ENCODE data around the gene DFFB.

Gene DFFB

GRCh38 chr1:3846541-3846940, 10.7 kb upstream of the DFFB start:
- no peak overlapping the region for H2BK120ac ChIP-seq (ENCODE audit: insufficient read depth, low read length, poor library complexity)
- no peak overlapping the region for H3K27ac ChIP-seq (ENCODE audit: low read depth, low read length)
- no peak overlapping the region for H2AK5ac ChIP-seq (ENCODE audit: low read length)
- H4K91ac ChIP-seq (ENCODE audit: low read depth, low read length), result no peak overlapping the region
- no peak overlapping the region for H2AFZ ChIP-seq (ENCODE audit: insufficient read depth, low read length, poor library complexity)
- peaks cover 2% of the 10 kb centered on the region for H3K9me3 ChIP-seq (ENCODE audit: insufficient read depth, low read depth, low read length)
- H4K12ac ChIP-seq (ENCODE audit: low read depth, low read length), result no peak overlapping the region
- H3K79me1 ChIP-seq (ENCODE audit: low read length), result no peaks in the 10 kb centered on the region
- no peaks in the 10 kb centered on the region for H3K79me2 ChIP-seq (ENCODE audit: control insufficient read depth, insufficient read depth, low read length, poor library complexity)
- H3K18ac ChIP-seq (ENCODE audit: low read length), result no peak overlapping the region
- H4K8ac ChIP-seq (ENCODE audit: low read depth, low read length), result no peak overlapping the region
- no CpG with 5 or more reads among the region's 3 CpGs for WGBS (ENCODE audit: extremely low coverage, insufficient coverage, insufficient read length)
- H3K9ac ChIP-seq (ENCODE audit: low read length), result no peak overlapping the region
- no peaks in the 10 kb centered on the region for H3K4me1 ChIP-seq (ENCODE audit: control insufficient read depth in 1 of 2, insufficient read depth in 2 of 2, low read length in 2 of 2)
- H3K23ac ChIP-seq (ENCODE audit: low read length), result no peak overlapping the region
- H3K4me3 ChIP-seq (ENCODE audit: low read depth, low read length), result no peak overlapping the region
- H3K36me3 ChIP-seq (ENCODE audit: control insufficient read depth in 1 of 2, insufficient read depth in 2 of 2, low read length in 2 of 2), result peaks cover 30 to 33% of the 10 kb centered on the region in 2 experiments
- H3K4ac ChIP-seq (ENCODE audit: low read depth, low read length), result no peak overlapping the region
- DNase-seq, result no peak
- H3K27me3 ChIP-seq (ENCODE audit: insufficient read depth, low read length), result no peaks in the 10 kb centered on the region
- H3K4me2 ChIP-seq (ENCODE audit: low read length), result no peak overlapping the region
- no peak overlapping the region for H3K14ac ChIP-seq (ENCODE audit: low read length)
- H2BK12ac ChIP-seq (ENCODE audit: low read length), result no peak overlapping the region
- H2BK5ac ChIP-seq (ENCODE audit: low read depth, low read length, poor library complexity), result no peak overlapping the region

- H3K4ac ChIP-seq (ENCODE audit: low read depth, low read length), result no peak overlapping the region
- H3K18ac ChIP-seq (ENCODE audit: low read length), result no peak overlapping the region
- H2AFZ ChIP-seq (ENCODE audit: insufficient read depth, low read length, poor library complexity), result no peak overlapping the region
- H4K8ac ChIP-seq (ENCODE audit: low read depth, low read length), result no peak overlapping the region
- H3K36me3 ChIP-seq (ENCODE audit: control insufficient read depth in 1 of 2, insufficient read depth in 2 of 2, low read length in 2 of 2), result peaks cover 30 to 33% of the 10 kb centered on the region in 2 experiments
- H3K9ac ChIP-seq (ENCODE audit: low read length), result no peak overlapping the region
- no peak overlapping the region for H3K4me3 ChIP-seq (ENCODE audit: low read depth, low read length)
- no CpG with 5 or more reads among the region's 6 CpGs for WGBS (ENCODE audit: extremely low coverage, insufficient coverage, insufficient read length)
- no peaks in the 10 kb centered on the region for H3K79me2 ChIP-seq (ENCODE audit: control insufficient read depth, insufficient read depth, low read length, poor library complexity)
- H4K91ac ChIP-seq (ENCODE audit: low read depth, low read length), result no peak overlapping the region
- H3K4me1 ChIP-seq (ENCODE audit: control insufficient read depth in 1 of 2, insufficient read depth in 2 of 2, low read length in 2 of 2), result no peaks in the 10 kb centered on the region
- no peak overlapping the region for H2BK120ac ChIP-seq (ENCODE audit: insufficient read depth, low read length, poor library complexity)
- no peaks in the 10 kb centered on the region for H3K79me1 ChIP-seq (ENCODE audit: low read length)
- H2AK5ac ChIP-seq (ENCODE audit: low read length), result no peak overlapping the region
- no peak overlapping the region for H2BK12ac ChIP-seq (ENCODE audit: low read length)
- H3K9me3 ChIP-seq (ENCODE audit: insufficient read depth, low read depth, low read length), result peaks cover 2% of the 10 kb centered on the region
- no peak overlapping the region for H2BK5ac ChIP-seq (ENCODE audit: low read depth, low read length, poor library complexity)
- DNase-seq, result no peak
- no peak overlapping the region for H3K14ac ChIP-seq (ENCODE audit: low read length)
- no peak overlapping the region for H3K27ac ChIP-seq (ENCODE audit: low read depth, low read length)
- no peak overlapping the region for H4K12ac ChIP-seq (ENCODE audit: low read depth, low read length)
- H3K27me3 ChIP-seq (ENCODE audit: insufficient read depth, low read length), result no peaks in the 10 kb centered on the region
- H3K23ac ChIP-seq (ENCODE audit: low read length), result no peak overlapping the region
- H3K4me2 ChIP-seq (ENCODE audit: low read length), result no peak overlapping the region
Observed at GRCh38 chr1:3847081-3847480, 10.2 kb upstream of the DFFB start.

- no peaks in the 10 kb centered on the region for H3K27me3 ChIP-seq (ENCODE audit: insufficient read depth, low read length)
- H3K79me1 ChIP-seq (ENCODE audit: low read length), result no peaks in the 10 kb centered on the region
- no peak for DNase-seq
- H3K4ac ChIP-seq (ENCODE audit: low read depth, low read length), result no peak overlapping the region
- no CpG with 5 or more reads among the region's 12 CpGs for WGBS (ENCODE audit: extremely low coverage, insufficient coverage, insufficient read length)
- H2AFZ ChIP-seq (ENCODE audit: insufficient read depth, low read length, poor library complexity), result no peak overlapping the region
- H3K4me1 ChIP-seq (ENCODE audit: control insufficient read depth in 1 of 2, insufficient read depth in 2 of 2, low read length in 2 of 2), result peaks cover 0 to 2% of the 10 kb centered on the region in 2 experiments
- no peak overlapping the region for H4K8ac ChIP-seq (ENCODE audit: low read depth, low read length)
- H3K79me2 ChIP-seq (ENCODE audit: control insufficient read depth, insufficient read depth, low read length, poor library complexity), result no peaks in the 10 kb centered on the region
- no peak overlapping the region for H3K23ac ChIP-seq (ENCODE audit: low read length)
- H3K4me2 ChIP-seq (ENCODE audit: low read length), result no peak overlapping the region
- no peak overlapping the region for H2BK5ac ChIP-seq (ENCODE audit: low read depth, low read length, poor library complexity)
- no peak overlapping the region for H3K18ac ChIP-seq (ENCODE audit: low read length)
- peaks cover 2% of the 10 kb centered on the region for H3K9me3 ChIP-seq (ENCODE audit: insufficient read depth, low read depth, low read length)
- H3K4me3 ChIP-seq (ENCODE audit: low read depth, low read length), result no peak overlapping the region
- no peak overlapping the region for H2BK120ac ChIP-seq (ENCODE audit: insufficient read depth, low read length, poor library complexity)
- H4K12ac ChIP-seq (ENCODE audit: low read depth, low read length), result no peak overlapping the region
- no peak overlapping the region for H3K9ac ChIP-seq (ENCODE audit: low read length)
- no peak overlapping the region for H4K91ac ChIP-seq (ENCODE audit: low read depth, low read length)
- H3K27ac ChIP-seq (ENCODE audit: low read depth, low read length), result no peak overlapping the region
- peaks cover 13 to 19% of the 10 kb centered on the region in 2 experiments for H3K36me3 ChIP-seq (ENCODE audit: control insufficient read depth in 1 of 2, insufficient read depth in 2 of 2, low read length in 2 of 2)
- no peak overlapping the region for H3K14ac ChIP-seq (ENCODE audit: low read length)
- no peak overlapping the region for H2AK5ac ChIP-seq (ENCODE audit: low read length)
- H2BK12ac ChIP-seq (ENCODE audit: low read length), result no peak overlapping the region
Observed at GRCh38 chr1:3850857-3851256, 6.4 kb upstream of the DFFB start.

- no peak overlapping the region for H3K27ac ChIP-seq (ENCODE audit: low read depth, low read length)
- H3K79me2 ChIP-seq (ENCODE audit: control insufficient read depth, insufficient read depth, low read length, poor library complexity), result no peaks in the 10 kb centered on the region
- no peak overlapping the region for H2BK120ac ChIP-seq (ENCODE audit: insufficient read depth, low read length, poor library complexity)
- no peak overlapping the region for H4K12ac ChIP-seq (ENCODE audit: low read depth, low read length)
- no peak overlapping the region for H3K23ac ChIP-seq (ENCODE audit: low read length)
- no peak overlapping the region for H3K14ac ChIP-seq (ENCODE audit: low read length)
- no peak overlapping the region for H3K18ac ChIP-seq (ENCODE audit: low read length)
- H4K8ac ChIP-seq (ENCODE audit: low read depth, low read length), result no peak overlapping the region
- peaks cover 0 to 4% of the 10 kb centered on the region in 2 experiments for H3K4me1 ChIP-seq (ENCODE audit: control insufficient read depth in 1 of 2, insufficient read depth in 2 of 2, low read length in 2 of 2)
- H3K27me3 ChIP-seq (ENCODE audit: insufficient read depth, low read length), result no peaks in the 10 kb centered on the region
- no CpG with 5 or more reads among the region's 6 CpGs for WGBS (ENCODE audit: extremely low coverage, insufficient coverage, insufficient read length)
- H2BK12ac ChIP-seq (ENCODE audit: low read length), result no peak overlapping the region
- H2BK5ac ChIP-seq (ENCODE audit: low read depth, low read length, poor library complexity), result no peak overlapping the region
- H3K79me1 ChIP-seq (ENCODE audit: low read length), result no peaks in the 10 kb centered on the region
- no peak overlapping the region for H3K9ac ChIP-seq (ENCODE audit: low read length)
- DNase-seq, result no peak
- H2AFZ ChIP-seq (ENCODE audit: insufficient read depth, low read length, poor library complexity), result no peak overlapping the region
- no peak overlapping the region for H3K4me3 ChIP-seq (ENCODE audit: low read depth, low read length)
- no peak overlapping the region for H3K4ac ChIP-seq (ENCODE audit: low read depth, low read length)
- no peak overlapping the region for H3K4me2 ChIP-seq (ENCODE audit: low read length)
- no peak overlapping the region for H4K91ac ChIP-seq (ENCODE audit: low read depth, low read length)
- peaks cover 2% of the 10 kb centered on the region for H3K9me3 ChIP-seq (ENCODE audit: insufficient read depth, low read depth, low read length)
- peaks cover 13 to 19% of the 10 kb centered on the region in 2 experiments for H3K36me3 ChIP-seq (ENCODE audit: control insufficient read depth in 1 of 2, insufficient read depth in 2 of 2, low read length in 2 of 2)
- no peak overlapping the region for H2AK5ac ChIP-seq (ENCODE audit: low read length)
Observed at GRCh38 chr1:3851292-3851691, 6.0 kb upstream of the DFFB start.
